HCT116 (cell line): ENCODE measurements around the gene EID2.

Experiments used
- CEBPB ChIP-seq: IDR thresholded peaks from 2 replicates; pipeline ENCODE4 v1.6.1; 2012; ENCODE audit warnings: low read depth
- JUND ChIP-seq: IDR thresholded peaks from 2 replicates; pipeline ENCODE4 v1.6.1; 2012
- POLR2A ChIP-seq: IDR thresholded peaks from 2 replicates; pipeline ENCODE4 v1.7.0; 2011; ENCODE audit warnings: borderline replicate concordance; ENCODE audit not compliant: insufficient read depth, insufficient read length; ENCODE audit errors: extremely low read depth
- POLR2AphosphoS5 ChIP-seq: IDR thresholded peaks from 2 replicates; pipeline ENCODE4 v1.6.1; 2011; ENCODE audit warnings: mild to moderate bottlenecking, low read depth, low read length, moderate library complexity
- RAD21 ChIP-seq: IDR thresholded peaks from 2 replicates; pipeline ENCODE4 v1.6.1; 2012; ENCODE audit warnings: low read depth, mild to moderate bottlenecking
- SIN3A ChIP-seq: IDR thresholded peaks from 2 replicates; pipeline ENCODE4 v1.6.1; 2012; ENCODE audit warnings: low read depth
- ZNF274 ChIP-seq: fragments of 200-500 bp; sonication (Bioruptor generic); IDR thresholded peaks from 2 replicates; pipeline ENCODE4 v1.6.1; 2014; ENCODE audit warnings: mild to moderate bottlenecking, low read depth, low read length, inconsistent platforms
- TF ChIP-seq, protein P1 (sequence below), 3 experiments: fragments of 200-600 bp in 1 of 3; sonication (generic) in 1 of 3; IDR thresholded peaks in 2 of 3; conservative IDR thresholded peaks in 1 of 3; 2 replicates each; pipeline ENCODE4 v1.5.1; 2012 to 2017; ENCODE audit warnings: low read depth in 2 of 3, low read length in 2 of 3, antibody characterized with exemption in 1 of 3, borderline replicate concordance in 1 of 3, control low read depth in 1 of 3, mild to moderate bottlenecking in 1 of 3, mixed read lengths in 1 of 3, mixed run types in 1 of 3, moderate library complexity in 1 of 3; ENCODE audit not compliant: insufficient read depth in 1 of 3

DNA sequence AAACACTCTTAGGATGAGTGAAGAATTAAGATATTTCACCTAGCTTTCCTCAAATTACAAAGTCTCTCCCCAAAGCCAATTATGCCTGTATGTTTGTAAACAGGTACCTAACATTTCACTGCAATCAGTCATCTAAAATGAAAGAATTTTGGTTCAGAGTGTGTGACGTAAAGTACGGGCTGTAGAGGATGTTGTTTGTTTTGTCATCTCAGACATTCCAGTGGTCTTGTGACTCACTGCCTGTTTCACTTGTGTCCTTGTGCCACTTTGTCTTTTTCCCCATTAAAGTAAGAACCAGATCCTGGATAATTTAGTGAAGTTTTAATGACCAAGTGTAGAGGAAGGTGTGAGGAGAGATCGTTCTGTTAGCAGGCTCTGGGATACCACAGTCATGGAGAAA lies 28.6 kb upstream of the EID2 start:
- TF ChIP-seq SIN3A, result no peak
- no peak for TF ChIP-seq ZNF274
- no peak for TF ChIP-seq POLR2A
- TF ChIP-seq, protein P1, sequence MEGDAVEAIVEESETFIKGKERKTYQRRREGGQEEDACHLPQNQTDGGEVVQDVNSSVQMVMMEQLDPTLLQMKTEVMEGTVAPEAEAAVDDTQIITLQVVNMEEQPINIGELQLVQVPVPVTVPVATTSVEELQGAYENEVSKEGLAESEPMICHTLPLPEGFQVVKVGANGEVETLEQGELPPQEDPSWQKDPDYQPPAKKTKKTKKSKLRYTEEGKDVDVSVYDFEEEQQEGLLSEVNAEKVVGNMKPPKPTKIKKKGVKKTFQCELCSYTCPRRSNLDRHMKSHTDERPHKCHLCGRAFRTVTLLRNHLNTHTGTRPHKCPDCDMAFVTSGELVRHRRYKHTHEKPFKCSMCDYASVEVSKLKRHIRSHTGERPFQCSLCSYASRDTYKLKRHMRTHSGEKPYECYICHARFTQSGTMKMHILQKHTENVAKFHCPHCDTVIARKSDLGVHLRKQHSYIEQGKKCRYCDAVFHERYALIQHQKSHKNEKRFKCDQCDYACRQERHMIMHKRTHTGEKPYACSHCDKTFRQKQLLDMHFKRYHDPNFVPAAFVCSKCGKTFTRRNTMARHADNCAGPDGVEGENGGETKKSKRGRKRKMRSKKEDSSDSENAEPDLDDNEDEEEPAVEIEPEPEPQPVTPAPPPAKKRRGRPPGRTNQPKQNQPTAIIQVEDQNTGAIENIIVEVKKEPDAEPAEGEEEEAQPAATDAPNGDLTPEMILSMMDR (IDR thresholded peaks at IDR 0.05 in 2 of 3, conservative IDR thresholded peaks at IDR 0.05 in 1 of 3; ENCODE audit: borderline replicate concordance in 1 of 3, insufficient read depth in 1 of 3, low read depth in 2 of 3, low read length in 2 of 3), result no peak
- no peak for TF ChIP-seq JUND
- TF ChIP-seq CEBPB, result no peak
- no peak for TF ChIP-seq RAD21
- TF ChIP-seq POLR2AphosphoS5, result no peak
